K562 (cell line): ENCODE results near the gene ARHGEF38. TPM values are rescaled to one million over a fixed set of nuclear protein-coding genes. Genes with fewer than 3 reads are reported as not detected.

Experiments
- ELF2 ChIP-seq: fragments of 250-450 bp; sonication (Bioruptor Pico); IDR thresholded peaks from 2 replicates; pipeline ENCODE4 v1.5.0; 2021; ENCODE audit warnings: mild to moderate bottlenecking
- GABPB2 ChIP-seq: fragments of 250-450 bp; sonication (Bioruptor Pico); conservative IDR thresholded peaks from 2 replicates; pipeline ENCODE4 v1.5.1; 2021; ENCODE audit warnings: mild to moderate bottlenecking
- HIVEP1 ChIP-seq: fragments of 250-450 bp; sonication (Bioruptor Pico); IDR thresholded peaks from 2 replicates; pipeline ENCODE4 v1.4.0; 2020; ENCODE audit warnings: mild to moderate bottlenecking
- PHF21A ChIP-seq: fragments of 450-650 bp; IDR thresholded peaks from 2 replicates; pipeline ENCODE4 v1.6.1; 2017; ENCODE audit warnings: low read depth, borderline replicate concordance
- PRMT5 ChIP-seq: sonication (generic); formaldehyde crosslinking; IDR thresholded peaks from 2 replicates; pipeline ENCODE4 v1.5.0; 2020; ENCODE audit warnings: missing genetic modification reagents
- SRSF7 ChIP-seq: fragments of 200-400 bp; formaldehyde crosslinking; optimal IDR thresholded peaks from 2 replicates; pipeline ENCODE3; 2017; ENCODE audit warnings: mild to moderate bottlenecking, low read depth, low read length
- STAT5B ChIP-seq: fragments of 250-450 bp; sonication (Bioruptor Pico); IDR thresholded peaks from 2 replicates; pipeline ENCODE4 v1.8.0; 2021; ENCODE audit warnings: mild to moderate bottlenecking, inconsistent platforms
- ZNF347 ChIP-seq: fragments of 450-650 bp; formaldehyde crosslinking; IDR thresholded peaks from 2 replicates; pipeline ENCODE4 v1.4.0; 2020; ENCODE audit warnings: low read depth, mild to moderate bottlenecking, moderate library complexity
- polyA plus RNA-seq, 8 experiments: library from polyadenylated mRNA; depleted of rRNA in 4 of 8; stranded (reverse) in 5 of 8; unstranded in 3 of 8; fragments of >200 nt; fragmentation: Nextera tagmentation in 2 of 8; fragmentation: Illumina TruSeq in 1 of 8; extraction: Ambion mirVana in 2 of 8; extraction: Trizol in 1 of 8; gene quantifications; 2 replicates each; pipeline versions ENCODE4 v1.2.1 to v1.2.3, GENCODE V29; 2011 to 2014; ENCODE audit warnings: inconsistent platforms in 1 of 8, missing spikeins in 1 of 8
- total RNA-seq, 7 experiments: library from RNA; depleted of rRNA in 6 of 7; stranded (reverse); fragments of >200 nt in 6 of 7; fragmentation: Illumina TruSeq in 2 of 7; extraction: Trizol in 2 of 7; gene quantifications; 2 replicates each; pipeline versions ENCODE4 v1.2.1 to v1.2.3, GENCODE V29; 2011 to 2021; ENCODE audit warnings: low replicate concordance in 1 of 7
- TF ChIP-seq, protein P1 (sequence below), 2 experiments: fragments of 450-650 bp; IDR thresholded peaks; 2 replicates each; pipeline ENCODE4 v1.6.1; 2016; ENCODE audit warnings: mild to moderate bottlenecking in 2 of 2, borderline replicate concordance in 1 of 2, low read depth in 1 of 2, moderate library complexity in 1 of 2
- TF ChIP-seq, protein P2 (sequence below): fragments of 450-650 bp; formaldehyde crosslinking; IDR thresholded peaks from 2 replicates; pipeline ENCODE4 v1.4.0; 2020; ENCODE audit warnings: mild to moderate bottlenecking, mixed read lengths
- TF ChIP-seq, protein P3 (sequence below): sonication (generic); formaldehyde crosslinking; IDR thresholded peaks from 2 replicates; pipeline ENCODE4 v1.8.0; 2022; ENCODE audit warnings: mild to moderate bottlenecking, missing genetic modification reagents

The ARHGEF38 gene
- total and polyA plus RNA-seq, 9 of the 15 experiments (the other 6 are each of a cell fraction or from before 2014, with no cell fraction given): 0.17 TPM; not detected in 8

DNA sequence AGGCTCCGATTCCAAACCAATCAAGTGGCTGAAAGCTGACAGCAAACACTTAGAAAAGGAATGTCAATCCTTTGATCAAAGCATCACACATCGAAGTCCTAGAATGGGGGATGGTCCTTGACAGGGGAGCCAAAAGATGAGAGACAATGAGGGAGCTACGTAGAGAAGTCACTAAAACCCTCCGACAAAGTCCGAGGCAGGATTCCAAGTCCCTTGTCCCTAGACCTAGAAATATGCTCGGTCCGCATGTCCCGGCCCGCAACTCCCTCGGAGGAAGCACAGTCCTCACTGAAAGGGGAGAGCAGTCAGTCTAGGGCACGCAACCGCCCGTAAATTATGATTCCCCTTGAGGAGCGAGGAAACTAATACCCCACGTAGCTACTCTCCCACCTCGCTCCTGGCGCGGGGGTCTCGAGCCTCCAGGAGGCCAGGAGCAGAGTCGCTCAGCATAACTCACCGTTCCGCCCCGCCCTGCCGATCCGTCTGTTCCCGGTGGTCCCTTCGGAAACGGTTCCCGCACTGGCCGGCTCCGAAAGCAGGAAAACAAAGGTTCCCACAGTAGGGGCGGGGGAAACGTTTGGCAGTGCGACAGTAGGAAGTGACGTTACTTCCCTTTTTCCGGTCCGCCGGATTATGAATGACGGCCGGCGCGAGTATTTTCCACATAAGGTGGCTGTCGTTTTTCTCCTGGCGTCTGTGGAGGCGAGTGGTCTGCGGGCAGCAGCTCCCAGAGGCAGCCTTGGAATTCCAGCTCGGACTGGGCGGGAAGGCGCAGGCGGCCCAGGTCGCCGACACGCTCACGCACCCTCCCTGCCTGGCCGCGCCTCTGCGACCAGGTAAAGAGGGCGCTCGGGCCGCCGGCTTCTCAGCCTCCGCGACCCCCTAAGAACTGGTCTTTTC lies 156.0 kb downstream of the ARHGEF38 start, which contains the start of the genes GSTCD and INTS12 (continued):
- TF ChIP-seq, protein P1, sequence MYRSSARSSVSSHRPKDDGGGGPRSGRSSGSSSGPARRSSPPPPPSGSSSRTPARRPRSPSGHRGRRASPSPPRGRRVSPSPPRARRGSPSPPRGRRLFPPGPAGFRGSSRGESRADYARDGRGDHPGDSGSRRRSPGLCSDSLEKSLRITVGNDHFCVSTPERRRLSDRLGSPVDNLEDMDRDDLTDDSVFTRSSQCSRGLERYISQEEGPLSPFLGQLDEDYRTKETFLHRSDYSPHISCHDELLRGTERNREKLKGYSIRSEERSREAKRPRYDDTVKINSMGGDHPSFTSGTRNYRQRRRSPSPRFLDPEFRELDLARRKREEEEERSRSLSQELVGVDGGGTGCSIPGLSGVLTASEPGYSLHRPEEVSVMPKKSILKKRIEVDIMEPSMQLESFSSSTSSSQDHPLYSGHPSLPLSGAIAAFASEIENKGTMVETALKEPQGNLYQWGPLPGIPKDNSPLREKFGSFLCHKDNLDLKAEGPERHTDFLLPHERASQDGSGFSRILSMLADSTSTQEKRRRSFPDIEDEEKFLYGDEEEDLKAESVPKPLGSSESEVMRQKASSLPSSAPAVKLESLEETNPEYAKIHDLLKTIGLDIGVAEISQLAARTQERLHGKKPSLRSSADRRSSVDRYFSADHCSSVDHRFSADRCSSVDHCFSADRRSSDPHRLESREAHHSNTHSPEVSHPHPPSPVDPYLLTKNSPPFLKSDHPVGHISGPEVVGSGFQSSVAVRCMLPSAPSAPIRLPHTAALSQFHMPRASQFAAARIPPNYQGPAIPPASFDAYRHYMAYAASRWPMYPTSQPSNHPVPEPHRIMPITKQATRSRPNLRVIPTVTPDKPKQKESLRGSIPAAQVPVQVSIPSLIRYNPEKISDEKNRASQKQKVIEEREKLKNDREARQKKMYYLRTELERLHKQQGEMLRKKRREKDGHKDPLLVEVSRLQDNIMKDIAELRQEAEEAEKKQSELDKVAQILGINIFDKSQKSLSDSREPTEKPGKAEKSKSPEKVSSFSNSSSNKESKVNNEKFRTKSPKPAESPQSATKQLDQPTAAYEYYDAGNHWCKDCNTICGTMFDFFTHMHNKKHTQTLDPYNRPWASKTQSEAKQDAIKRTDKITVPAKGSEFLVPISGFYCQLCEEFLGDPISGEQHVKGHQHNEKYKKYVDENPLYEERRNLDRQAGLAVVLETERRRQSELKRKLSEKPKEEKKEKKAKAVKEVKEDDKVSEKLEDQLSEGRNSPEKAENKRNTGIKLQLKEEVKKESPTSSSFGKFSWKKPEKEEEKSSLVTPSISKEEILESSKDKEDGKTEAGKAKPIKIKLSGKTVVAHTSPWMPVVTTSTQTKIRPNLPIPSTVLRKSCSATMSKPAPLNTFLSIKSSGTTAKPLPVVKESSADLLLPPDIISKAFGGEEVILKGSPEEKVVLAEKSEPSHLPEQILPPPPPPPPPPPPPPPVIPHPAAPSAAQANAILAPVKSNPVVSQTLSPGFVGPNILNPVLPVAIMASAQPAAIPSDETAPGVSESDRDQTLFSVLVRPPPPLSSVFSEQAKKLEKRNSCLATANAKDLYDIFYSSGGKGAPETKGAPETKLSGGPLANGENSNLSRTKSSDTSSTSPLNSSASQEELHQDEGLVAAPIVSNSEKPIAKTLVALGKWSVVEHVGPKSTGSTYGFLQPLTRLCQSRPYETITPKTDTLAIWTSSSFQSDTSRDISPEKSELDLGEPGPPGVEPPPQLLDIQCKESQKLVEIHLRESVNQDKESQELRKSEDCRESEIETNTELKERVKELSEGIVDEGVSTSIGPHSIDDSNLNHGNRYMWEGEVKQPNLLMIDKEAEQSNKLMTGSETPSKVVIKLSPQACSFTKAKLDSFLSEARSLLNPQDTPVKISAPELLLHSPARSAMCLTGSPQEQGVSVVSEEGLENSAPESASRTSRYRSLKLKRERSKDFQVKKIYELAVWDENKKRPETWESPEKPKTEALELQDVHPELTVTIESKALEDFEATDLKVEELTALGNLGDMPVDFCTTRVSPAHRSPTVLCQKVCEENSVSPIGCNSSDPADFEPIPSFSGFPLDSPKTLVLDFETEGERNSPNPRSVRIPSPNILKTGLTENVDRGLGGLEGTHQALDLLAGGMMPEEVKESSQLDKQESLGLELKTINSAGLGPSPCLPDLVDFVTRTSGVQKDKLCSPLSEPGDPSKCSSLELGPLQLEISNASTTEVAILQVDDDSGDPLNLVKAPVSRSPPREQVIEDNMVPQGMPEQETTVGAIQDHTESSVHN (IDR thresholded peaks at IDR 0.05; ENCODE audit: borderline replicate concordance in 1 of 2, low read depth in 1 of 2): no peak
- TF ChIP-seq STAT5B (CRISPR knock-in tag) (no peak), PRMT5 (CRISPR knock-in tag) (no peak), ELF2 (peak; percentile 93), GABPB2 (no peak), PHF21A (no peak; the same call in 1 of the 2 replicates), SRSF7 (no peak), ZNF347 (CRISPR knock-in tag) (no peak), HIVEP1 (no peak)
- TF ChIP-seq, protein P2, sequence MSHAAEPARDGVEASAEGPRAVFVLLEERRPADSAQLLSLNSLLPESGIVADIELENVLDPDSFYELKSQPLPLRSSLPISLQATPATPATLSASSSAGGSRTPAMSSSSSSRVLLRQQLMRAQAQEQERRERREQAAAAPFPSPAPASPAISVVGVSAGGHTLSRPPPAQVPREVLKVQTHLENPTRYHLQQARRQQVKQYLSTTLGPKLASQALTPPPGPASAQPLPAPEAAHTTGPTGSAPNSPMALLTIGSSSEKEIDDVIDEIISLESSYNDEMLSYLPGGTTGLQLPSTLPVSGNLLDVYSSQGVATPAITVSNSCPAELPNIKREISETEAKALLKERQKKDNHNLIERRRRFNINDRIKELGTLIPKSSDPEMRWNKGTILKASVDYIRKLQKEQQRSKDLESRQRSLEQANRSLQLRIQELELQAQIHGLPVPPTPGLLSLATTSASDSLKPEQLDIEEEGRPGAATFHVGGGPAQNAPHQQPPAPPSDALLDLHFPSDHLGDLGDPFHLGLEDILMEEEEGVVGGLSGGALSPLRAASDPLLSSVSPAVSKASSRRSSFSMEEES (CRISPR knock-in tag): no peak
- TF ChIP-seq, protein P3, sequence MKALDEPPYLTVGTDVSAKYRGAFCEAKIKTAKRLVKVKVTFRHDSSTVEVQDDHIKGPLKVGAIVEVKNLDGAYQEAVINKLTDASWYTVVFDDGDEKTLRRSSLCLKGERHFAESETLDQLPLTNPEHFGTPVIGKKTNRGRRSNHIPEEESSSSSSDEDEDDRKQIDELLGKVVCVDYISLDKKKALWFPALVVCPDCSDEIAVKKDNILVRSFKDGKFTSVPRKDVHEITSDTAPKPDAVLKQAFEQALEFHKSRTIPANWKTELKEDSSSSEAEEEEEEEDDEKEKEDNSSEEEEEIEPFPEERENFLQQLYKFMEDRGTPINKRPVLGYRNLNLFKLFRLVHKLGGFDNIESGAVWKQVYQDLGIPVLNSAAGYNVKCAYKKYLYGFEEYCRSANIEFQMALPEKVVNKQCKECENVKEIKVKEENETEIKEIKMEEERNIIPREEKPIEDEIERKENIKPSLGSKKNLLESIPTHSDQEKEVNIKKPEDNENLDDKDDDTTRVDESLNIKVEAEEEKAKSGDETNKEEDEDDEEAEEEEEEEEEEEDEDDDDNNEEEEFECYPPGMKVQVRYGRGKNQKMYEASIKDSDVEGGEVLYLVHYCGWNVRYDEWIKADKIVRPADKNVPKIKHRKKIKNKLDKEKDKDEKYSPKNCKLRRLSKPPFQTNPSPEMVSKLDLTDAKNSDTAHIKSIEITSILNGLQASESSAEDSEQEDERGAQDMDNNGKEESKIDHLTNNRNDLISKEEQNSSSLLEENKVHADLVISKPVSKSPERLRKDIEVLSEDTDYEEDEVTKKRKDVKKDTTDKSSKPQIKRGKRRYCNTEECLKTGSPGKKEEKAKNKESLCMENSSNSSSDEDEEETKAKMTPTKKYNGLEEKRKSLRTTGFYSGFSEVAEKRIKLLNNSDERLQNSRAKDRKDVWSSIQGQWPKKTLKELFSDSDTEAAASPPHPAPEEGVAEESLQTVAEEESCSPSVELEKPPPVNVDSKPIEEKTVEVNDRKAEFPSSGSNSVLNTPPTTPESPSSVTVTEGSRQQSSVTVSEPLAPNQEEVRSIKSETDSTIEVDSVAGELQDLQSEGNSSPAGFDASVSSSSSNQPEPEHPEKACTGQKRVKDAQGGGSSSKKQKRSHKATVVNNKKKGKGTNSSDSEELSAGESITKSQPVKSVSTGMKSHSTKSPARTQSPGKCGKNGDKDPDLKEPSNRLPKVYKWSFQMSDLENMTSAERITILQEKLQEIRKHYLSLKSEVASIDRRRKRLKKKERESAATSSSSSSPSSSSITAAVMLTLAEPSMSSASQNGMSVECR: peak; percentile 67; the same call in 1 of the 2 replicates
